Spleen (tissue), 11 donors: ENCODE measurements around the gene ANKK1. TPM values are rescaled to one million over a fixed set of nuclear protein-coding genes. Genes with fewer than 3 reads are reported as not detected.

ENCODE experiments used
- DNase-seq: peaks from one replicate; pipeline ENCODE4 v3.0.0-alpha.2; 2020
- H3K27ac ChIP-seq, 8 donors: fragments of 200-600 bp; sonication (generic) in 7 of 8; 1 replicate in 4 of 8; 2 replicates in 4 of 8; pipeline versions ENCODE4 v1.5.0 to v1.8.0; 2016 to 2021; ENCODE audit warnings: inconsistent platforms in 4 of 8, mild to moderate bottlenecking in 4 of 8, moderate library complexity in 1 of 8
- H3K27me3 ChIP-seq, 7 donors: fragments of 200-600 bp; sonication (generic) in 6 of 7; replicated peaks in 1 of 7; 1 replicate in 4 of 7; 2 replicates in 3 of 7; pipeline versions ENCODE4 v1.5.0 to v1.8.0; 2016 to 2021; ENCODE audit warnings: inconsistent platforms in 3 of 7, mild to moderate bottlenecking in 1 of 7
- H3K36me3 ChIP-seq, 6 donors: fragments of 200-600 bp; sonication (generic) in 5 of 6; 1 replicate in 4 of 6; 2 replicates in 2 of 6; pipeline versions ENCODE4 v1.5.0 to v1.8.0; 2016 to 2021; ENCODE audit warnings: inconsistent platforms in 2 of 6
- H3K4me1 ChIP-seq, 6 donors: fragments of 200-600 bp; sonication (generic) in 5 of 6; 1 replicate in 3 of 6; 2 replicates in 3 of 6; pipeline versions ENCODE4 v1.5.0 to v1.8.0; 2016 to 2021; ENCODE audit warnings: inconsistent platforms in 3 of 6
- H3K4me3 ChIP-seq, 8 donors: fragments of 200-600 bp; sonication (generic) in 7 of 8; 1 replicate in 4 of 8; 2 replicates in 4 of 8; pipeline versions ENCODE4 v1.5.0 to v1.8.0; 2016 to 2021; ENCODE audit warnings: inconsistent platforms in 4 of 8, mild to moderate bottlenecking in 4 of 8, moderate library complexity in 2 of 8
- H3K9me3 ChIP-seq, 8 donors: fragments of 200-600 bp; sonication (generic) in 7 of 8; 1 replicate in 4 of 8; 2 replicates in 4 of 8; pipeline versions ENCODE4 v1.5.0 to v1.8.0; 2016 to 2021; ENCODE audit warnings: inconsistent platforms in 4 of 8
- POLR2A ChIP-seq, 3 donors: fragments of 450-650 bp; IDR thresholded peaks; one replicate each; pipeline ENCODE4 v1.5.1; 2017; ENCODE audit warnings: antibody characterized with exemption in 3 of 3, mild to moderate bottlenecking in 1 of 3
- POLR2AphosphoS5 ChIP-seq, 3 donors: sonication (generic); formaldehyde crosslinking; IDR thresholded peaks; one replicate each; pipeline ENCODE4 v1.5.1; 2017; ENCODE audit warnings: antibody characterized with exemption in 3 of 3
- WGBS, 5 donors: extraction: QIAGEN DNeasy Blood & Tissue Kit in 3 of 5; methylation state at CpG; one replicate each; pipeline versions ENCODE4 v1.1.5 to v1.1.7; 2013 to 2018; 5-methylcytosine and 5-hydroxymethylcytosine counted together
- intact Hi-C: fragments of 100-400 bp; cut with DNase I; formaldehyde crosslinking; loops from one replicate; pipeline ENCODE4 v1.15.0; 2023; ENCODE audit warnings: low total_unique reads
- polyA plus RNA-seq, 3 donors: library from polyadenylated mRNA; stranded (reverse); fragments of 200-250 nt; gene quantifications; one replicate each; pipeline ENCODE4 v1.2.1, GENCODE V29; 2013
- total RNA-seq, 7 donors: library from RNA; depleted of rRNA in 3 of 7; stranded (reverse); fragments of >200 nt in 3 of 7; fragmentation: NEBNext Ultra II Directional in 4 of 7; extraction: Animal tissue kit (Norgen Biotek cat#: 25700) in 4 of 7; gene quantifications; one replicate each; pipeline versions ENCODE4 v1.1.0 to v1.2.1, GENCODE V29; 2016 to 2021
- TF ChIP-seq, protein P1 (sequence below), 11 experiments: fragments of 200-600 bp in 7 of 11; fragments of 450-650 bp in 4 of 11; sonication (generic) in 4 of 11; IDR thresholded peaks in 8 of 11; conservative IDR thresholded peaks in 3 of 11; 1 replicate in 7 of 11; 2 replicates in 4 of 11; pipeline versions ENCODE4 v1.4.0 to v1.8.0; 2016 to 2021; ENCODE audit warnings: antibody characterized with exemption in 11 of 11, inconsistent platforms in 4 of 11, mild to moderate bottlenecking in 1 of 11
- donor health status: healthy with polysubstance abuse.
- donor health status: DM: no; HTN: no; CAD: no; lungs with moderate emphysema.
- donor health status: DM: no; HTN: no; CAD: no.
- donor health status: Bipolar disorder and iron deficiency.
- donor health status: healthy.
- donor health status: DM: no; HTN: no; CAD: no.
- donor health status: DM: yes; HTN: yes; CAD: no.

The ANKK1 gene
- total and polyA plus RNA-seq, 10 donors, result 0.26 to 2.0 (median 0.65) TPM

GRCh38 chr11:113419454-113420003, 31.9 kb downstream of the ANKK1 start:
- Histone ChIP-seq H3K4me1 (no peaks in the 10 kb centered on the region), H3K27me3 (no peaks in the 10 kb centered on the region), H3K9me3 (no peaks in the 10 kb centered on the region), H3K4me3 (no peak overlapping the region), H3K36me3 (no peaks in the 10 kb centered on the region), H3K27ac (no peak overlapping the region)
- intact Hi-C loops, result no loop called here
- DNase-seq, result peak; percentile 58
- WGBS, 5 donors, result 73 to 81% (median 79%) methylated on average over 13 to 14 of the region's 14 CpGs
- TF ChIP-seq, protein P1, sequence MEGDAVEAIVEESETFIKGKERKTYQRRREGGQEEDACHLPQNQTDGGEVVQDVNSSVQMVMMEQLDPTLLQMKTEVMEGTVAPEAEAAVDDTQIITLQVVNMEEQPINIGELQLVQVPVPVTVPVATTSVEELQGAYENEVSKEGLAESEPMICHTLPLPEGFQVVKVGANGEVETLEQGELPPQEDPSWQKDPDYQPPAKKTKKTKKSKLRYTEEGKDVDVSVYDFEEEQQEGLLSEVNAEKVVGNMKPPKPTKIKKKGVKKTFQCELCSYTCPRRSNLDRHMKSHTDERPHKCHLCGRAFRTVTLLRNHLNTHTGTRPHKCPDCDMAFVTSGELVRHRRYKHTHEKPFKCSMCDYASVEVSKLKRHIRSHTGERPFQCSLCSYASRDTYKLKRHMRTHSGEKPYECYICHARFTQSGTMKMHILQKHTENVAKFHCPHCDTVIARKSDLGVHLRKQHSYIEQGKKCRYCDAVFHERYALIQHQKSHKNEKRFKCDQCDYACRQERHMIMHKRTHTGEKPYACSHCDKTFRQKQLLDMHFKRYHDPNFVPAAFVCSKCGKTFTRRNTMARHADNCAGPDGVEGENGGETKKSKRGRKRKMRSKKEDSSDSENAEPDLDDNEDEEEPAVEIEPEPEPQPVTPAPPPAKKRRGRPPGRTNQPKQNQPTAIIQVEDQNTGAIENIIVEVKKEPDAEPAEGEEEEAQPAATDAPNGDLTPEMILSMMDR (IDR thresholded peaks at IDR 0.05 in 8 of 11, conservative IDR thresholded peaks at IDR 0.05 in 3 of 11), result no peak
- TF ChIP-seq POLR2AphosphoS5 (IDR thresholded peaks at IDR 0.05) (no peak), POLR2A (IDR thresholded peaks at IDR 0.05) (no peak)

- no peak overlapping the region for H3K27ac ChIP-seq
- 45 to 74% (median 47%) methylated on average over 2 of the region's 2 CpGs for WGBS, 5 donors
Observed at GRCh38 chr11:113420808-113421207, 33.2 kb downstream of the ANKK1 start.

DNA sequence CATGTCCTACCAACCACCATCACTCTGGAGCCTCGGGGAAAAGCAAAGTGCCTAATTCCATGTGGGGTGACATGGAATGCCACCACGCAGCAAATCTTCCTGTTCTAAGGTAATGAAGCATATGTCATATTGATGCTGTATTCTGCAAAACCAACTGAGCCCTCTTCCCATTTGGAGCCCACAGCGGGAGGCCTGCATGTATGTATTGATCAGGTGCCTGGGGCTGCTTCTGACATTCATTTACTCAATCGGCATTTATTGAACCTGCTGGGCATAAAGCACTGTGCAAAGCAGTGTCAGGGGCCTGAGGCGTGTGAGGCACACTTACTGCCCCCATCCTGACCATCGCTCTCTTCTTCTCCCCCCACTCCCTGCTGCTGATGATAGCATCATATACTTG, 39.1 kb downstream of the ANKK1 start:
- intact Hi-C loops, result no loop called here
- WGBS, 5 donors, result 87 to 95% (median 91%) methylated on average over 6 of the region's 6 CpGs
- Histone ChIP-seq H3K36me3 (no peaks in the 10 kb centered on the region), H3K4me3 (no peak overlapping the region), H3K4me1 (no peaks in the 10 kb centered on the region), H3K27ac (no peak overlapping the region), H3K27me3 (peaks cover 0 to under 1% (median 0%) of the 10 kb centered on the region in 7 donors), H3K9me3 (no peaks in the 10 kb centered on the region)
- no peak for DNase-seq
- TF ChIP-seq, protein P1 (IDR thresholded peaks at IDR 0.05 in 8 of 11, conservative IDR thresholded peaks at IDR 0.05 in 3 of 11), result no peak
- TF ChIP-seq POLR2AphosphoS5 (IDR thresholded peaks at IDR 0.05) (no peak), POLR2A (IDR thresholded peaks at IDR 0.05) (no peak)

More at GRCh38 chr11:113420808-113421207, 33.2 kb downstream of the ANKK1 start:
- intact Hi-C loops, result no loop called here
- no peak for DNase-seq
- Histone ChIP-seq H3K36me3 (no peaks in the 10 kb centered on the region), H3K4me3 (no peak overlapping the region), H3K27me3 (no peaks in the 10 kb centered on the region), H3K9me3 (no peaks in the 10 kb centered on the region), H3K4me1 (no peaks in the 10 kb centered on the region)
- TF ChIP-seq POLR2AphosphoS5 (IDR thresholded peaks at IDR 0.05) (no peak), POLR2A (IDR thresholded peaks at IDR 0.05) (no peak)
- TF ChIP-seq, protein P1 (IDR thresholded peaks at IDR 0.05 in 8 of 11, conservative IDR thresholded peaks at IDR 0.05 in 3 of 11), result no peak

DNA sequence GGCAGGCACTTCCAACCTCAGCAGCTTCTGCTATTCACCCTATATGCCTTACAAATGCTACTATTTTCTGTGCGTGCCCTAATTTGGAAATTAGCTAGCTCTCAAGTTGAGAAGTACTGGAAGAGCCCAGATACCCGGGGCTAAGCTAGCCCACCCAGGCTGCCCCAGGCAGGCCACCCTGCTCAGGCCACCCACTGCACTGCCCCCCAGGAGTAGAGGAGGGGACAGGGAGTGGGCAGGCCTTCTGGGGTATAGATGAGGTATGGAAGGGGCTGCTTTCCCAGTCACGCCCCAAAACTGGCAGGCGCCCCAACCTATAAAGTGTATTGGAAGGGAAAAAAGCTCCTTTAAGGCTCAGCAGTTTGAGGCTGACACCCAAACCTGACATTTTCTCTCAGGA, 44.2 kb downstream of the ANKK1 start:
- DNase-seq, result no peak
- 83 to 94% (median 85%) methylated on average over 4 of the region's 4 CpGs for WGBS, 5 donors
- Histone ChIP-seq H3K4me3 (no peak overlapping the region), H3K27me3 (peaks cover 0 to 17% (median 0%) of the 10 kb centered on the region in 7 donors), H3K36me3 (no peaks in the 10 kb centered on the region), H3K27ac (no peak overlapping the region), H3K9me3 (no peaks in the 10 kb centered on the region), H3K4me1 (no peaks in the 10 kb centered on the region)
- TF ChIP-seq POLR2AphosphoS5 (IDR thresholded peaks at IDR 0.05) (no peak), POLR2A (IDR thresholded peaks at IDR 0.05) (no peak)
- TF ChIP-seq, protein P1 (IDR thresholded peaks at IDR 0.05 in 8 of 11, conservative IDR thresholded peaks at IDR 0.05 in 3 of 11), result no peak
- intact Hi-C loops, result no loop called here
